ENCODE measurements around the gene HERPUD1.
"Not testable (repeated sequence)": the region's sequence is repeated elsewhere in the genome, so short reads cannot be mapped to it uniquely, and the experiment has no call there.

Gene HERPUD1, protein sequence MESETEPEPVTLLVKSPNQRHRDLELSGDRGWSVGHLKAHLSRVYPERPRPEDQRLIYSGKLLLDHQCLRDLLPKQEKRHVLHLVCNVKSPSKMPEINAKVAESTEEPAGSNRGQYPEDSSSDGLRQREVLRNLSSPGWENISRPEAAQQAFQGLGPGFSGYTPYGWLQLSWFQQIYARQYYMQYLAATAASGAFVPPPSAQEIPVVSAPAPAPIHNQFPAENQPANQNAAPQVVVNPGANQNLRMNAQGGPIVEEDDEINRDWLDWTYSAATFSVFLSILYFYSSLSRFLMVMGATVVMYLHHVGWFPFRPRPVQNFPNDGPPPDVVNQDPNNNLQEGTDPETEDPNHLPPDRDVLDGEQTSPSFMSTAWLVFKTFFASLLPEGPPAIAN

DNA sequence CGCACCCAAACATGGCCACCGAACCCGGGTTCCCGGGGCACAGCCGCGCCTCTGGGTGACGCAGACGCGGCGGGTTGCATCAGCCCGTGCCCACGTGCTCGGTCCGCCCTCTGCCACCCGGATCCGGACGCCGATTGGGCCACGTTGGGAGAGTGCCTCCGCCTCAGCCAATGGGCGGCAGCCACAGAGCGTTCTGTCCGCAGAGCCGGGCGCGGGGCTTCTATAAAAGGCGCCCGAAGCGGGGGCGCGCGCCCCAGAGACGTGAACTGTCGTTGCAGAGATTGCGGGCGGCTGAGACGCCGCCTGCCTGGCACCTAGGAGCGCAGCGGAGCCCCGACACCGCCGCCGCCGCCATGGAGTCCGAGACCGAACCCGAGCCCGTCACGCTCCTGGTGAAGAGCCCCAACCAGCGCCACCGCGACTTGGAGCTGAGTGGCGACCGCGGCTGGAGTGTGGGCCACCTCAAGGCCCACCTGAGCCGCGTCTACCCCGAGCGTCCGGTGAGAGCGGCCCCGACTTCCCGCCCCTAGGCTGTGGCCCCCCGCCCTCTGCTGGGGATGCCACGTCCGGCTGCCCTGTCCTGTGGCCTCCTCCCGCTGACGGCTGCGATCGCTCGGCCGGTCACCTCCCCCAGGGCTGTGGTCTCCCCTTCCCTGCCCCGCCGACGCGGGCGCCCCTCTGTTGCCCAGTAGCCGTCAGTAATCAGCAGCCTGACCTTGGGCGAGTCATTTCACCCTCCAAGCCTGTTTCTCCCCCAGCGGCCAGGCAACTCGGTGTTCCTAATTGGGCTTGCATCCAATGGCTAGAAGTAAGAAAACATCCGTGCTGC lies at the start of gene HERPUD1:
Gene HERPUD1, plus strand, starts transcription at position 251 of the 829 bp plus-strand sequence. Its CDS starts 103 bp downstream, at position 354.
- DNase-seq = peak; percentile 93

DNA sequence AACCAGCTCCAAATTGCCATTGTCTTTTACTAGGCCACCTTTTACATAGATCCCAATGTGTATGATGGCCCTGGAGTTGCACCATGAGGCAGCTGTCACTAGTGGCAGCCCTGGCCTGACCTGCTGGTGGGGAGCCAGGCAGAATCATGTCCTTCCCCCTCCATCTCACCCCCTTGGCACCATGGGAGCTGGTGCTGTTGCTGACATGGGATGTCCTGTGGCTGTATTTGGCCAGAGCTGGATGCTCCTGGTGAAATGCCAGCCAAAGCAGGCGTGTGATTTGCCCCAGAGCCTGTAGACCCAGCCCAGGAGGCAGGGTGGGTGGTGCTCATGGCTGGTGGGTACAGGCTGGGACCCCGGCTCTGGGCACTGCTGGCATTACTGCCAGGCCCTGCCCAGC lies 48.4 kb upstream of the HERPUD1 start:
- DNase-seq = no peak

DNA sequence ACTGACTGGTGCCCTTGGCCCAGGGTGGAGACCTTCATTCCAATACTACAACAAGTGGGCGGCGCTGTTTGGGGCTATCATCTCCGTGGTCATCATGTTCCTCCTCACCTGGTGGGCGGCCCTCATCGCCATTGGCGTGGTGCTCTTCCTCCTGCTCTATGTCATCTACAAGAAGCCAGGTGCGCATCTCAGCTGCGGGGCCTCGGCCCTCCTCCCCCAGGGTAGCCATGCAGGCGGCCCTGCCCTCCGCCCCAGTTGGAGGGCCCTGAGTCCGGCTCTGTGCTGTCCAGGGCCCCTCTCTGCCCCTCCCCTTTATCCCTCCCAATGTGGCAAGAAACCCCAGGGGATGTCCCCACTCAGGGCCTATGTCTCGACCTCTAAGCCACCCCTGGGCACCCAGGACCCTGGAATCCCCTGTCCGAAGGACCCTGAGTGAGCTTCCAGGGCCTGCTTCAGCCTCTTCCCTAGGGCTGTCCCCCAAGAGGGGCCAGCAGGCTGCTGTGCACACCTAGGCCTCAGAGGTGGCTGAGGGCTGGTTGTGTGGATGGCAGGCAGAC lies 47.8 kb upstream of the HERPUD1 start:
- DNase-seq = no peak

DNA sequence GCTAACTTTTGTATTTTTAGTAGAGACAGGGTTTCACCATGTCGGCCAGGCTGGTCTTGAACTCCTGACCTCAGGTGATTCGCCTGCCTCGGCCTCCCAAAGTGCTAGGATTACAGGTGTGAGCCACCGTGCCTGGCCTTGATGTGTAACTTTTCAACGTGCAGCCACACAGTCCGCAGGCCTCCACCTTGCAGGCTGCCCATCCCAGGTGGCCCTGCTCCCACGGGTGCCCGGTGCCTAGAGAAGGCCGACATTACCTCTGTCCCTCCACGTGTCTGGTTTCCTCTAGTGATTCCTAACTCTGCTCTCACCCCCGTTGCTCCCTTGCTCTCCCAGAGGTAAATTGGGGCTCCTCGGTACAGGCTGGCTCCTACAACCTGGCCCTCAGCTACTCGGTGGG lies 47.0 kb upstream of the HERPUD1 start:
- DNase-seq = not testable (repeated sequence)

DNA sequence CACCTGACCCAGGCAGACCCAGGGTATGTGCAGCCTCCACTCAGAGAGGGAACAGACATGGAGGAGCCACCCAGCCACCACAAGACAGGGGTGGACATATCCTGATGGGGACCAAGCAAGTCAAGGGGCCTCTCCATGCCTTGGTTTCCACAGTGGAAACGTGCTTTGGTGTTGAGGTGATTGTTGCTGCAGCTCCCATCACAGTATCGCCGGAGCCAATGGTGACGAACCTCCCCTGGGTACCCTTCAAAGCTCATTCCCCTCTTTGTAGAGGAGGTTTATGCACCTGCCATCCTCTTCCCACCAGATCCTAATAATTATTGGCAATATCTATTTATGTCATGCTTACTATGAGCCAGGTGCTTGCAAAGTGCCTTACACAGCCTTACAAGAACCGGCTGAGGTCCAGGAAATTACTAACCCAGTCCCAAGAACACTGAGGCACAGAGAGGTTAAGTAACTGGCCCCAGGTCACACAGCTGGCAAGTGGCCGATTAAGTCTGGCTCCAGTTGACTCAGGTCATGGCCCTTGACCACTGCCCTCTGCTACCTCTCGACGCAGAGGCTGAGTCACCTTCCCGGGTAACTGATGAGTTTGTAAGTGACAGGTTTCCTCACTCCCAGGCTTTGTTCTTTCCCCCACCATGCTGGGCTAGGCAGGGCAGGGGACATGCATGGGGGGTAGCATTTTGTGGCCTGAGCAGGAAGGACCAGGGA lies 46.3 kb upstream of the HERPUD1 start:
- no peak for DNase-seq

DNA sequence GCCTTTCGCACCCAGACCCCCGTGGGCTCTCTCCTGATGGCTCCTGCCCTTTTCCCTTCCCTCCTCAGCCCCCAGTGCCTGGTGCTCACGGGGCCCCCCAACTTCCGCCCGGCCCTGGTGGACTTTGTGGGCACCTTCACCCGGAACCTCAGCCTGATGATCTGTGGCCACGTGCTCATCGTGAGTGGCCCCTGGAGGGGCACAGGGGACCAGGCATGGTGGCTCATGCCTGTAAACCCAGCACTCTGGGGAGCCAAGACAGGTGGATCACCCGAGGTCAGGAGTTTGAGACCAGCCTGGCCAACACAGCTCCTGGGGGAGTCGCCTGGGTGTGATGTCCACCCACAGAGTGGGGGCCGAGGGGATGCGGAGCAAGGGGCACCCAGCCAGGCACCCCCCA lies 45.6 kb upstream of the HERPUD1 start:
- DNase-seq = no peak

DNA sequence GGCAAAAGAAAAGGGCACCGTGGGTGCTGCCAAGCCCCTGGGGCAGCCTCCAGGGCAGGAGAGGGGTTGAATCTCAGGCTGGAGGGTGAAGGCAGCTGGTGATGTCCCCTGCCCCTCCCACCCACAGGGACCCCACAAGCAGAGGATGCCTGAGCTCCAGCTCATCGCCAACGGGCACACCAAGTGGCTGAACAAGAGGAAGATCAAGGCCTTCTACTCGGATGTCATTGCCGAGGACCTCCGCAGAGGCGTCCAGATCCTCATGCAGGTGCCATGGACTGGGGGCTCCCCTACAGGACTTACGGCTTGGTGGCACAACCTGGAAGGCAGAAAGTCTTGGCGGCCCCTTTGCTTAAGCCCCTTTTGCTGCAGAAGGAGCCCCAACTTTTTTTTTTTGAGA lies 45.1 kb upstream of the HERPUD1 start:
- DNase-seq = no peak

DNA sequence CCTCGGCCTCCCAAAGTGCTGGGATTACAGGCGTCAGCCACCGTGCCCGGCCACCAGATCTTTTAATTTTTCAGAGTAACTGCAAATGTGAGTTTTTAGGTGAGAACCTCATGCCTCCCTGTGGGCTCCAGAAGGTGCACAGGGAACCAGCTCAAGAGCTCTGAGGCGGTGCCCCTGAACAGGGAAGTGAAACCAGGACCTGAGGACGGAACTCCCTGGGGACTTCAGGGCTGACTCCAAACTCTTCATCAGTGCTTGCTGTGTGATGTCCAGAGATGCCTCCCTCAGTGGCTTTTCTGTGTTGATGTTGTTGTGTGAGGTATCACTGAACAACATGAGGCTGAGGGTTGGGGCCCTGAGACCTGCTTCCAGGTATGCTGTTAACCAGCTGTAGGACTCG lies 43.1 kb upstream of the HERPUD1 start:
- DNase-seq = no peak

DNA sequence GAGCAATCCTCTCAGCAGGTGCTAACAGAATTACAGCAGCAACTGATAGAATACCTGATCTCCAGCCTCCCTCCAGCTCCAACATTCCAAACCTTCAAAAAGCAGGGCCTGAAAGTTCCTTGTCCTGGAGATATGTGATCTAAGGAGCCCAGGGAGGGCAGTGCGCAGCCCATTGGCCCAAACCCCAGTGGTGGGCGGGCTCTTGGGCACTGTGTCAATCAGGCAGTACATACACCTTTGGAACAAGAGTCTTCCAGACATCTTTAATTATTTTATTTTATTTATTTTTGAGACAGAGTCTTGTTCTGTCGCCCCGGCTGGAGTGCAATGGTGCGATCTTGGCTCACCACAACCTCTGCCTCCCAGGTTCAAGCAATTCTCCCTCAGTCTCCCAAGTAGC lies 42.7 kb upstream of the HERPUD1 start:
- no peak for DNase-seq

DNA sequence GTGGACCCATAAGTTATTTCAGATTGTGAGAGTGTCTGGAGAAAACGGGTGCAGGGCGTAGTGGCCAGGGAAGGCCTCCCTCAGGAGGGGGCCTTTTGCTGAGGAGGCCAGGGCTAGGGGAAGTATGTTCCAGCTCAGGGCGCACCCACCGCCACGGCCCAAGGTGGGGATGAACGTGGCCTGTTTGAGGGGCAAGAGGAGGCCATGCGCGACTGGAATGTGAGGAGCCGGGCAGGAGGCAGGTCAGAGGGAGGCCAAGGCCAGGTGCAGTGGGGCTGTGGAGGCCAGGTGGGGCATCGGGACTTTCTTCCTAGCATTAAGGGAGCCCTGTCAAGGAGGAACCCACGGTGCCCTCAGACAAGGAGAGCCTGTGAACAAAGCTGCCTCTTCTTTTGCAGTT lies 40.3 kb upstream of the HERPUD1 start:
- no peak for DNase-seq

DNA sequence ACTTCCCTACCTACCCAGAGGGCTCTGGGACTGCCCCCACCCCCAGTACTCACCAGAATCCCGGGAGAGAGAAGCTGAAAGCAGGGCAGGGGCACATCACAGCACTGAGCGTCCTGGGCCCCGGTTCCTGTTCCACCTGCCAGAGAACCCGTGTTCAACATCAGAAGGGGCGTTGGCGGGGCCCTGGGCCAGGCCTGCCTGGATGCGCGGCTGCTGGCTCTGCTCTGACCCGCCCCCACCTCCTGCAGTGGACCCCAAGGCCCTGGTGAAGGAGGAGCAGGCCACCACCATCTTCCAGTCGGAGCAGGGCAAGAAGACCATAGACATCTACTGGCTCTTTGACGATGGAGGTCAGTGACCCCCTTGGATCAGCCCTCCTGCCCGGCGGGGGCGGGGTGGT lies 39.2 kb upstream of the HERPUD1 start:
- no peak for DNase-seq

DNA sequence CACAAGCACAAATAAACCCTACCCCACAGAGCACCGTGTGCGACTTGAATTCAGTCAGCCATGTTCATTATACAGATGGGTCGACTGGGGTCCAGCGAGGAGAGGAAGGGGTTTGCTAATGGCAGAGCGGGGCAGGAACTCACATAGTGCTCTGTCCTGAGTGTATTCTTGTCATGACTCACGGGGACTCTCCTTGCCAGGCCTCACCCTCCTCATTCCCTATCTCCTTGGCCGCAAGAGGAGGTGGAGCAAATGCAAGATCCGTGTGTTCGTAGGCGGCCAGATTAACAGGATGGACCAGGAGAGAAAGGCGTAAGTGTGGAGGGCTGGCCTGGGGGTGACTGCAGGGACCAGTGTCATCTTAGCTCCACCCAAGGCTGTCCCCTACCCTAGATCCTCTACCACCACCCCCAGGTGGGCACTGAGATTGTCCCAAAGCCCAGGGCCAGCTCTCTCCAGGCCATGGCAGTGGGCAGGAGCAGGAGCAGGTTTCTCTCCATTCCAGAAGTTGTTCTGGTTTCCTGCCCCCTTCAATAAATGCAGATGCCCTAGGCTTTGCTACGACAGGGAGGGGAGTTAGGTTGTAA lies 37.5 kb upstream of the HERPUD1 start:
- no peak for DNase-seq

DNA sequence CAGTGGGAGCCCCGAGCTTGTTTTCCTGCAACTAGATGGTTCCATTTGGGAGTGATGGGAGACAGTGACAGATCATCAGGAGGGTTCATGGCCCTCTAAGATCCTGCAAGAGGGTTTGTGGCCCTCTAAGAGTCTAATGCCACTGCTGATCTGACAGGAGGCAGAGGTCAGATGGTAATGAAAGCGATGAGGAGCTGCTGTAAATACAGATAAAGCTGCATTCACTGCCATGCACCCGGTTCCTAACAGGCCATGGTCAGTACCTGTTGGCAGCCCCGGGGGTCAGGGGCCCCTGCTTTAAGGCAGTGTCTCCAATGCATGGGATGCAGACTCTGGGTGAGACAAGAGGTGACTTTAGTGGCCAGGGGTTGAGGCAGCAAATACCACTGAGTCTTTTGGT lies 36.1 kb upstream of the HERPUD1 start:
- no peak for DNase-seq

DNA sequence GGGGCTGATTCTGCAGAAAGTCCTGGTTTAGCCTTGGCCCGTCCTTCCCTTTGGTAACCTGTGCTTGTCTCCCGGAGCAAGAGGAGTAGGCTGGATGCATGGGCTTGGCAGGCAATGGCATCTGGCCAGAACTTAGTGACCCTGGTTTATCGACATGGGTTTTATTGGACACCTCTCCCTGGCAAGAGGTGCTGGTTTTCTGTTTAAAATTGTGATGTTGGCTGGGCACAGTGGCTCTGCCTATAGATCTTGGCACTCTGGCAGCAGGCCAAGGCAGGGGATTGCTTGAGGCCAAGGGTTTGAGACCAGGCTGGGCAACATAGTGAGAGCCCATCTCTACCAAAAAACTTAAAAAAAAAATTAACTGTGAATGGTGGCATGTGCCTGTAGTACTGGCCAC lies 35.7 kb upstream of the HERPUD1 start:
- DNase-seq = no peak

DNA sequence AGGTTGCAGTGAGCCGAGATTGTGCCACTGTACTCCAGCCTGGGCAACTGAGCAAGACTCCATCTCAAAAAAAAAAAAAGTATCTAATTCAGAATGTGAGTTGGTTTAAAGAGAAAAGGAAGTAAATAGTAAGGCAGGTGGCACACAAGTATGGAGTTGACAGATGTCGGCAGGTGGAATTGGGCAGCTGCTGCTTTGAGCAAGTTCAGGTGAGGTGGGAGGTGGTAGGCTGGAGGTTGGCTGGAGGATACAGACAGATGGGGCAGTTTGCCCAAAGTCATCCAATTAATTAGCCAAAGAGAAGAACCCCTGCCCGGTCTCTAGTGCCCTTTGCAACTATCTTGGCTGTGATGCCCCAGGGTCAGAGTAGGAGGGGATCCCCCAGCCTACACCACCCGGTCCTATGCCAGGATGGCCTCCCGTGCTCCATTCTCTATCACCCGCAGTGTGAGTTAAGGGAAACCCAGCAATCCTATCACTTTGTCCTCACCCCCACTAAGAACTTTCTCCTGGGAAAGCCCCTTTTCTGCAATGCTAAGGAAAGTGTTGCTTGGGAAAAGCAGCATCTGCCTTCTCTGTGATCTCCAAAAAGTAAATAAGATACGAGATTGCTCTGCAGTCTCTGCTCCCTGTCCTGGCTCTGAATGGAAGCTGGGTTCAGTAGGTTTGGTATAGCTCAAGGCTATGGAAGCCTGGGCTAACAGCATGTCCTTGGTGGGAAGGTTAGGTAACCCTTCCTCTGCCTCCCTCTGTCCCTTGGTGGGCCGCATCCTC lies 34.7 kb upstream of the HERPUD1 start:
- no peak for DNase-seq

DNA sequence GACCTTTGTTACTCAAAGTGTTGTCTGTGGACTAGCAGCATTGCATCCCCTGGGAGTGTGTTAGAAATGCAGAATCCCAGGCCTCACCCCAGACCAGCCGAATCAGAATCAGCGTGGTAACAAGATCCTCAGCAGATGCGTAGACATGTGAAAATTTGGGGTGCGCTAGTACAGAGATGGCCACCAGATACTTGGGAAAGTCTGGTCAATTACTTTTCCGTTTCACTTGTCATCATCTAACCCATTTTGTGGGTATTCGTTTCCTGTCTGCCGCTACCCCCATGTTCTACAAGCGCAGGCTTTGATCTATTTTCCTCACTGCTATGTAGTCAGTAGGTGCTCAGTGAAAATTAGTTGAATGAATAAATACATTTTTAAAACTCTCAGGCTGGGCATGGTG lies 33.1 kb upstream of the HERPUD1 start:
- DNase-seq = no peak

DNA sequence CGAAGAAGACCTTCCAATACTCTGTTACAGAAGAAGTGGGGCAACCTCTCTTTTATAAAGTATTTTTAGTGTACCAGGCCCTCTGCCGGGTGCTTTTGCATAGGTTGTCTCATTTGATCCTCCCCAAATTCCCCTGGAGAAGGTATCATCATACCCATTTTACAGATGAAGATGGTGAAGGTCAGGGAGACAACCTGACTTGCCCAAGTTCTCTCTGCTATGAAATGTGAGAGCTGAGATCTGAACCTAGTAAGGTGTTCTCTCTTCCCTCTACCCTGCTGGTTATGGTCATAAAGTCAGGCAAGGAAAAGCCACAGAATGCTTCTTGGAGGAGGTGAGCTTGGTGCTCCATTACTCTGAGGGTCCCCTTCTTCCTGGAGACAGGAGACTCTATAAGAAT lies 28.1 kb upstream of the HERPUD1 start:
- DNase-seq = no peak

DNA sequence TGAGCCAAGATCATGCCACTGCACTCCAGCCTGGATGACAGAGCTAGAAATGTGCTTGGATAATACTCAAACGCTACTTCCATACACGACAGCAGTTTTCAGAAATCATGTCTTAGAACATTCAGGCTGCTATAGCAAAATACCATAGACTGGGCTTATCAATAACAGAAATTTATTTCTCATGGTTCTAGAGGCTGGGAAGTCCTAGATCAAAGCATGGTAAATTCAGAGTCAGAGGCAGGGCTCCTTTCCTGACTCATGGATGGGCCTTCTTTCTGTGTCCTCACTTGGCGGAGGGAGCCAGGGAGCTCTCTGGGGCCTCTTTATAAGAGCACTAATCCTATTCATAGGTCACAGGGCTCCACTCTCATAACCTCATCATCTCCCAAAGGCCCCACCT lies 24.5 kb upstream of the HERPUD1 start:
- no peak for DNase-seq

DNA sequence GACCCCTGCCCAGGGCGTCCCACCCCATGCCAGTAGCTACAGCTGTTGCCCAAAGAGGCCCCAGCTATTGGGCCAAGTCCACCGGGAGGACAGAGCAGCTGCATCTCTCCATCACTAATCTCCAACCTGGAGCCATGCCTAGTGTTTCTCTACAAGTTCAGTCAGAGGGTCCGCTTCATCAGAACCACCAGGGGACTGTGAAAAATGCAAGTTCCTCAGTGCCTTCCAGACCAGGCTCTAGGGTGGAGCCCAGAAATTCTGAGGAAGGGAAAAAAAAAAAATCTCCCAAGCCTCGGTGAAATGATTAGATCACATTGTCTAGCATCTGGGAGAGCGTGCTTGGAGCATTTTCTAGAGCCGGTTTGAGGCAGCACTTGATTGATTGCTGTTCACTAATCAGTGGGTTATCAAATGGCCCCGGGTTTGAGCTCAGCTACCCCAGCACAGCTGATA lies 22.4 kb upstream of the HERPUD1 start:
- no peak for DNase-seq

DNA sequence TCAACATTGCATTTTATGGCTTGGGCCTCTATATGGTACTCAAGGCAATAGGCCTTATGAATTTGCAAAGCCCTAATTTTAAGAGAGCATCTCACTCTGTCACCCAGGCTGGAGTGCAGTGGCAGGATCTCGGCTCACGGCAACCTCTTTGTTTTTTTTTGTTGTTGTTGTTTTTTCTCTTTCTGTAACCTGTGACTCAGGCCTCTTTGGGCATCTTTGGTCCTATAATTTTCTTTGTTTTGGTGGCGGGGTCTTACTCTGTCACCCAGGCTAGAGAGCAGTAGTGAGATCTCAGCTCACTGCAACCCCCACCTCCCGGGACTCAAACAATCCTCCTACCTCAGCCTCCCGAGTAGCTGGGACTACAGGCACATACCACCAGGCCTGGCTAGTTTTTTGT lies 21.8 kb upstream of the HERPUD1 start:
- no peak for DNase-seq

DNA sequence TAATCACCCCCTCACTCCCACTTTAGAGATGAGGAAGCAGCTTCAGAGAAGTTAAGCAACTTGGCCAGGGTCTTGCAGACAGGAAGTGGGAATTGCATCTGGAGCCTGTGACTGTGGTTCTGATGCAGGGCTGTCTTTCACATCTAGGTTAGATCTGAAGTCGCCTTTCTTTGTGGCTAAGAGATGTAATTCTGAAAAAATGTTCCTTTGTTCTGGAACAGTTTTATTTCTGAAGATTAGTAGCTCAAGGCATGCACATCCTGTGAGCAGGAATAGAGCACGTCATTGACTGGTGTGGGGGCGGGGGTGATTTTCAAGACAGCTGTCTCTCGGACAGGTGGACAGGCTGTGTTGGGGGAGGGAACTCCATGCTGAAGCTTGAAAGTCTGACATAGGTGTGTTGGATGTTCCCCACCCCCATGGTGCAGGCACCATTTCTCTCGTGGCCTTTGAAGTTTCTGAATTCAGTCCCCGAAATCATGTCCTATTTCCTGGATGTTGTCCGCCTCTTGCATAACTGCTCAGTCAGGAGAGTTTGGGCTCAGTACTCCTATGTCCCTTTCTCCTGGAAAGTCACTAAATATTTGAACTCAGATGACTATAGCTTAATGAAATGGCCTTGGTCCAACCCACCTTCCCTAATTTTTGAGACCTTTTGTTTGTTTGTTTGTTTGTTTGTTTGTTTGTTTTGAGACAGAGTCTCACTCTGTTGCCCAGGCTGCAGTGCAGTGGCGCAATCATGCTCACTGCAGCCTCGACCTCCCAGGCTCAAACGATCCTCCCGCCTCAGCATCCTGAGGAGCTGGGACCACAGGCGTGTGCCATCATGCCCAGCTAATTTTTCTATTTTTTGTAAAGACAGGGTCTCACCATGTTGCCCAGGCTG lies 21.0 kb upstream of the HERPUD1 start:
- DNase-seq = no peak

Data from NCI-H2107 (cell line).